ENCODE measurements around the gene CRMP1. TPM values are rescaled to one million over a fixed set of nuclear protein-coding genes. Genes with fewer than 3 reads are reported as not detected.

CRMP1 gene
- total RNA-seq, 1 donor from 2014 or later: 15.7 TPM

DNA sequence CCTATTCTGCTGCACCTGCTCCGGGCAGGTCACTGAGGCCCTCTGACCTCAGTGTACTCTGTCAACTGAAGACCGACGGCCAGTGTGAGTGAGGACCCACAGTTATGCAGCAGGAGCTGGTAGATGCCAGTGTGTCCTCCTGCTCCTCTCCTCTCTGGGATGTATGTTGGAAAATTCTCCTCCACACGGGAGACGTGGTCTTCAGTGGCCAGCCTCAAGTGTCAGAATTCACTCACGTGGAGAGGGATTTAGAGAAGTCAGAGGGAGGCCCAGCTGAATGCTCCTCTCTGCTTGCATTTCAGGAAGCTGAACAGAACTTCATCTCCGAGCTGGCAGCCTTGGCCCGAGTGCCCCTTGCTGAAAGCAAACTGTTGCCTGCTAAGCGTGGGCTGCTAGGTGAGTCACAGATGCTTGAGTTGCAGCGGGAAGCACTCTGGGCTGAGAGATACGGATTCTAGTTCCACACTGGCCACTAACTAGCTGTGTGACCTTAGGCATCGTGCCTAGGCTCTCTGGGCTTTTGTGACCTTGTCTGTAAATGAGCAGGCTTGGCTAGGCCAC lies 83.6 kb downstream of the CRMP1 start:
- Mint-ChIP-seq H3K9me3 (no peaks in the 10 kb centered on the region), H3K4me3 (no peak overlapping the region), H3K27ac (no peak overlapping the region), H3K36me3 (peaks cover 49% of the 10 kb centered on the region), H3K4me1 (no peaks in the 10 kb centered on the region), H3K27me3 (ENCODE audit: low read depth) (no peaks in the 10 kb centered on the region)
- DNase-seq (ENCODE audit: low spot score in 2 of 2, unreplicated experiment in 2 of 2): no peak
- no peak for TF ChIP-seq CTCF (IDR thresholded peaks at IDR 0.05; ENCODE audit: unreplicated experiment)

- DNase-seq (ENCODE audit: low spot score in 2 of 2, unreplicated experiment in 2 of 2): no peak
- Mint-ChIP-seq H3K27ac (no peak overlapping the region), H3K4me3 (no peak overlapping the region), H3K9me3 (no peaks in the 10 kb centered on the region), H3K27me3 (ENCODE audit: low read depth) (no peaks in the 10 kb centered on the region), H3K4me1 (no peaks in the 10 kb centered on the region), H3K36me3 (peaks cover 50% of the 10 kb centered on the region)
- TF ChIP-seq CTCF (IDR thresholded peaks at IDR 0.05; ENCODE audit: unreplicated experiment): no peak
Measured at GRCh38 chr4:5808081-5808741, 84.7 kb downstream of the CRMP1 start.

GRCh38 chr4:5805270-5805669 lies 87.6 kb downstream of the CRMP1 start:
- TF ChIP-seq CTCF (IDR thresholded peaks at IDR 0.05; ENCODE audit: unreplicated experiment): no peak
- Mint-ChIP-seq H3K27me3 (ENCODE audit: low read depth) (no peaks in the 10 kb centered on the region), H3K4me1 (no peaks in the 10 kb centered on the region), H3K36me3 (peaks cover 46% of the 10 kb centered on the region), H3K27ac (no peak overlapping the region), H3K9me3 (no peaks in the 10 kb centered on the region), H3K4me3 (no peak overlapping the region)
- no peak for DNase-seq (ENCODE audit: low spot score in 2 of 2, unreplicated experiment in 2 of 2)

GRCh38 chr4:5804656-5805055 lies 88.2 kb downstream of the CRMP1 start:
- TF ChIP-seq CTCF (IDR thresholded peaks at IDR 0.05; ENCODE audit: unreplicated experiment): no peak
- no peak overlapping the region for H3K27ac Mint-ChIP-seq
- H3K36me3 Mint-ChIP-seq: peaks cover 41% of the 10 kb centered on the region
- DNase-seq (ENCODE audit: low spot score in 2 of 2, unreplicated experiment in 2 of 2): no peak
- H3K9me3 Mint-ChIP-seq: no peaks in the 10 kb centered on the region
- H3K4me1 Mint-ChIP-seq: no peaks in the 10 kb centered on the region
- H3K4me3 Mint-ChIP-seq: no peak overlapping the region
- H3K27me3 Mint-ChIP-seq (ENCODE audit: low read depth): no peaks in the 10 kb centered on the region

DNA sequence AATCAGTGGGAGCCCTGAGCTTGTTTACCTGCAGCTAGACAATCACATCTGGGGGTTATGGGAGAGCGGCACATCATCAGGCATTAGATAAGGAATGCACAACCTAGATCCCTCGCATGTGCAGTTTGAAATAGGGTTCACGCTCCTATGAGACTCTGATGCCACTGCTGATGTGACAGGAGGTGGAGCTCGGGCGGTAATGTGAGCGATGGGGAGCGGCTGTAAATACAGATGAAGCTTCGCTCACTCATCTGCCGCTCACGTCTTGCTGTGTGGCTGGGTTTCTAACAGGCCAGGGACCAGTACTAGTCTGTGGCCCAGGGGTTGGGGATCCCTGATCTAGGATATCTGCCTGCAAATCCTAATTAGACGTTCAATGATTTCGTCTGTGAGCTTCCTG lies 90.3 kb downstream of the CRMP1 start:
- no peak overlapping the region for H3K27ac Mint-ChIP-seq
- no peak for DNase-seq (ENCODE audit: low spot score in 2 of 2, unreplicated experiment in 2 of 2)
- no peak for TF ChIP-seq CTCF (IDR thresholded peaks at IDR 0.05; ENCODE audit: unreplicated experiment)
- no peaks in the 10 kb centered on the region for H3K27me3 Mint-ChIP-seq (ENCODE audit: low read depth)
- H3K4me1 Mint-ChIP-seq: no peaks in the 10 kb centered on the region
- H3K36me3 Mint-ChIP-seq: peaks cover 46% of the 10 kb centered on the region
- H3K9me3 Mint-ChIP-seq: no peaks in the 10 kb centered on the region
- H3K4me3 Mint-ChIP-seq: no peak overlapping the region
